ENCODE data around the gene TGIF2. TPM values are rescaled to one million over a fixed set of nuclear protein-coding genes. Genes with fewer than 3 reads are reported as not detected.
A peak's percentile ranks its signal among the peaks of the same experiment; 100 is the strongest.
"Not testable (repeated sequence)": the region's sequence is repeated elsewhere in the genome, so short reads cannot be mapped to it uniquely, and the experiment has no call there.

Gene TGIF2
- total RNA-seq, 1 donor from 2014 or later = 16.8 TPM

- ATAC-seq (no peak), DNase-seq (no peak)
- Histone ChIP-seq H3K27ac (no peak overlapping the region), H3K36me3 (no peaks in the 10 kb centered on the region), H3K4me1 (no peaks in the 10 kb centered on the region), H3K27me3 (no peaks in the 10 kb centered on the region), H3K9me3 (peaks cover 4% of the 10 kb centered on the region), H3K4me3 (no peak overlapping the region)
- TF ChIP-seq, protein P1, sequence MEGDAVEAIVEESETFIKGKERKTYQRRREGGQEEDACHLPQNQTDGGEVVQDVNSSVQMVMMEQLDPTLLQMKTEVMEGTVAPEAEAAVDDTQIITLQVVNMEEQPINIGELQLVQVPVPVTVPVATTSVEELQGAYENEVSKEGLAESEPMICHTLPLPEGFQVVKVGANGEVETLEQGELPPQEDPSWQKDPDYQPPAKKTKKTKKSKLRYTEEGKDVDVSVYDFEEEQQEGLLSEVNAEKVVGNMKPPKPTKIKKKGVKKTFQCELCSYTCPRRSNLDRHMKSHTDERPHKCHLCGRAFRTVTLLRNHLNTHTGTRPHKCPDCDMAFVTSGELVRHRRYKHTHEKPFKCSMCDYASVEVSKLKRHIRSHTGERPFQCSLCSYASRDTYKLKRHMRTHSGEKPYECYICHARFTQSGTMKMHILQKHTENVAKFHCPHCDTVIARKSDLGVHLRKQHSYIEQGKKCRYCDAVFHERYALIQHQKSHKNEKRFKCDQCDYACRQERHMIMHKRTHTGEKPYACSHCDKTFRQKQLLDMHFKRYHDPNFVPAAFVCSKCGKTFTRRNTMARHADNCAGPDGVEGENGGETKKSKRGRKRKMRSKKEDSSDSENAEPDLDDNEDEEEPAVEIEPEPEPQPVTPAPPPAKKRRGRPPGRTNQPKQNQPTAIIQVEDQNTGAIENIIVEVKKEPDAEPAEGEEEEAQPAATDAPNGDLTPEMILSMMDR (IDR thresholded peaks at IDR 0.05) = no peak
- intact Hi-C loops (cut with DNase I) = no loop called here
Measured at GRCh38 chr20:36563374-36563773, 10.0 kb upstream of the TGIF2 start.

- H3K27me3 ChIP-seq; H3K4me1 ChIP-seq; H3K27ac ChIP-seq; H3K4me3 ChIP-seq; H3K36me3 ChIP-seq; H3K9me3 ChIP-seq; ATAC-seq; intact Hi-C loops (cut with DNase I); DNase-seq: not testable (repeated sequence)
Measured at GRCh38 chr20:36564078-36564725, 9.2 kb upstream of the TGIF2 start.

DNA sequence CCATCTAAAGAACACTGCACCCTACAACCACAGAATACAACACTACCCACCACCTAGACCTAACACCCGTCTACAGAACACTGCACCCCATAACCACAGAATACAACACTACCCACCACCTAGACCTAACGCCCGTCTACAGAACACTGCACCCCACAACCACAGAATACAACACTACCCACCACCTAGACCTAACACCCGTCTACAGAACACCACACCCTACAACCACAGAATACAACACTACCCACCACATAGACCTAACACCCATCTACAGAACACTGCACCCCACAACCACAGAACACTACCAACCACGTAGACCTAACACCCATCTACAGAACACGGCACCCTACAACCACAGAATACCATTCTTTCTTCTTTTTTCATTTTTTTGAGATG, 8.7 kb upstream of the TGIF2 start:
- DNase-seq; H3K36me3 ChIP-seq; H3K4me3 ChIP-seq; H3K27ac ChIP-seq; H3K9me3 ChIP-seq; H3K4me1 ChIP-seq; ATAC-seq; intact Hi-C loops (cut with DNase I); H3K27me3 ChIP-seq: not testable (repeated sequence)

GRCh38 chr20:36565520-36565919, 7.9 kb upstream of the TGIF2 start:
- ATAC-seq (no peak), DNase-seq (no peak)
- Histone ChIP-seq H3K9me3 (peaks cover 4% of the 10 kb centered on the region), H3K27ac (no peak overlapping the region), H3K36me3 (no peaks in the 10 kb centered on the region), H3K4me1 (no peaks in the 10 kb centered on the region), H3K4me3 (no peak overlapping the region), H3K27me3 (no peaks in the 10 kb centered on the region)
- TF ChIP-seq, protein P1 (IDR thresholded peaks at IDR 0.05) = no peak
- intact Hi-C loops (cut with DNase I) = no loop called here

DNA sequence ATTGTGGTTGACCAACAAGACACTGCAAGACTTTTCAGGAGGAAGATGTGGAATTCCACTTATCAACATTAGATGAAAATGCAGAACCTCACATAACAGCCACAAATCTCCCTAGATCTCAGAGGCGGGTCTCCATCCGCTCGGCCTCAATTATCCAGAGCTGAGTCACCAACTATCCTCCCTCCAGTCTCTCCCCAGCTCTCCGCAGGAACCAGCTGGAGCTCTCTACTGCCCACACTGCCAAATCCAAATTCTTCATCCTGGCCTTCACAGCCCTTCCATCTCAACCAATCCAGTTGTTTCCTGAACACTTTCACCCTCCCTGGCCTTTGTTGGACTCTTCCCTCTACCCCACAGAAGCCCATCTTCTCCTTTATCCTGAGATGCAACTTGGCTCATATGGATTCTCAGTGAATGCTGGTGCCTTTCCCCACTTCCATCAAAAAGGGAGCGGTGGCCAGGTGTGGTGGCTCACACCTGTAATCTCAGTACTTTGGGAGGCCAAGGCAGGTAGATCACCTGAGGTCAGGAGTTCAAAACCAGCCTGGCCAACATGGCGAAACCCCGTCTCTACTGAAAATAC, 3.5 kb upstream of the TGIF2 start:
- Histone ChIP-seq H3K9me3 (peaks cover 4% of the 10 kb centered on the region), H3K27me3 (no peaks in the 10 kb centered on the region), H3K4me3 (no peak overlapping the region), H3K36me3 (no peaks in the 10 kb centered on the region), H3K27ac (no peak overlapping the region), H3K4me1 (peaks cover 5% of the 10 kb centered on the region)
- ATAC-seq (no peak), DNase-seq (no peak)
- intact Hi-C loops (cut with DNase I) = no loop called here
- TF ChIP-seq, protein P1 (IDR thresholded peaks at IDR 0.05) = no peak

DNA sequence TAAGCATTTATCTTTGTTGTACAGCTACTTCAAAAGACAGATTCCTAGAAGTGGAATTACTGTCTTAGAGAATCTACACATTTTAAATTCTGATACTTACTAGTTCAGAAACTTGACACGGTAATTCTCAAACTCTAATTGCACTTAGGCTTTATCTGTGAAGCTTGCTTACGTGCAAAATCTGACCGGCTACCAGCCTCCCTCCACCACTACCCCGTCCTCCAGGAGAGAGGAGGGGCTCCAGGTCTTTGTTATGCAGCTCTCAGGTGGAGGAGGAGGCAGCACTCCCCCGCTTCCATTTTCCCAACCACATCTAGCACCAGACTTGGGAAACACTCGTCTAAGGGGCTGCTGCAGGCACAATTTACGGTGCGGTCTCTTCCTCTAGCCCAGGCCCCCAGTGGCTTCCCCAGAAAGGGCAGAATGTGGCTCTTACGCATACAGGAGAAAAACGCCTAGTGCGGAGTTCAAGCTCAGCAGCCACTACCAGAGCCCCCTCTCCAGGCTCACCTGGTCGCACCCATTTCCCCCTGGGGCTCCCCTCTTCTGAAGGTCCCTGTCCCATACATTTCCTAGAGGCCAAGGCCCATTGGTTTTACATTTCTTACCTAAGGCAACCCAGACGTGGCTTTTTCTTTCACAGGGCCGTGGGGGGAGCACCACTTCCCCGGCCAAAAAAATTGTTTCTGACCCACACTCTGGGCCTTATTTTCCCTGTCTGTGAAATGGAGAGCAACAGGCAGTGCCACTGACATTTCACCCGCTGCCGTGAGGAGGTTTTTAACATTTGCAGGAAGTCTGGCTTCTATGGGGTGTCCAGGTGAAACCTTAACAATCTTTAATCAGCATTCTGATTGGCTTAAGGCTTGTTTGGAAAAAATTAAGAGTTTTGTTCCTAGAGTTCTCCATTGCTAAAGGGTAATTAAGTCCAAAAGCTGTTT, 1.6 kb upstream of the TGIF2 start:
- no peaks in the 10 kb centered on the region for H3K36me3 ChIP-seq
- H3K4me3 ChIP-seq = no peak overlapping the region
- ATAC-seq (no peak), DNase-seq (no peak)
- H3K9me3 ChIP-seq = no peaks in the 10 kb centered on the region
- H3K27me3 ChIP-seq = no peaks in the 10 kb centered on the region
- H3K27ac ChIP-seq = peak overlapping the region; percentile 86
- intact Hi-C loops (cut with DNase I) = no loop called here
- TF ChIP-seq, protein P1 (IDR thresholded peaks at IDR 0.05) = no peak
- H3K4me1 ChIP-seq = peaks cover 18% of the 10 kb centered on the region

Measured in upper lobe of right lung (tissue), 1 donor.